ENCODE data around the gene HECTD4. TPM values are rescaled to one million over a fixed set of nuclear protein-coding genes. Genes with fewer than 3 reads are reported as not detected.
"Not testable (repeated sequence)": the region's sequence is repeated elsewhere in the genome, so short reads cannot be mapped to it uniquely, and the experiment has no call there.

The HECTD4 gene
- total RNA-seq, 1 donor from 2014 or later, result 35.1 TPM

GRCh38 chr12:112406519-112407488, 24.6 kb upstream of the HECTD4 start:
- no peak for DNase-seq (ENCODE audit: extremely low read depth, low read depth, low spot score)

DNA sequence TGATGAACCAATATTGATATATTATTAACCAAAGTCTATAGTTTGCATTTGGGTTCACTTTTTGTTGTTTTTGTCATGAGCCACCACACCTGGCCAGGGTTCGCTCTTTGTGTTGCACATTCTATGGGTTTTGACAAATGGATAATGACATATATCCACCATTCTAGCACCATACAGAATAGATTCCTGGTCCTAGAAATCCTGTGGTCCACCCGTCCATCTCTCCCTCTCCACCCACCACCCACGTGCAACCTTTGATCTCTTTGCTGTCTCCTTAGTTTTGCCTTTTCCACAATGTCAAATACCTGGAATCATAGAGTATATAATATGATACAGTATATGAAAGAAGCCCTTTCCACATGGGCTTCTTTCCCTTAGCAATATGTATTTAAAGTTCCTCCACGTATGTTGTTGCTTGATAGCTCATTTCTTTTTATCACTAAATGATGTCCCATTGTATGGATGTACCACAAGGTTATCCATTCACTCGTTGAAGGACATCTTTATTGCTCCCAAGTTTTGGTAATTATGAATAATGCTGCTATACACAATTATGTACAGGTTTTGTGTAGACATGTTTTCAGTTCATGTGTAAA, 19.8 kb upstream of the HECTD4 start:
- DNase-seq (ENCODE audit: extremely low read depth, low read depth, low spot score), result no peak

GRCh38 chr12:112401054-112401453, 18.8 kb upstream of the HECTD4 start:
- DNase-seq (ENCODE audit: extremely low read depth, low read depth, low spot score), result no peak

DNA sequence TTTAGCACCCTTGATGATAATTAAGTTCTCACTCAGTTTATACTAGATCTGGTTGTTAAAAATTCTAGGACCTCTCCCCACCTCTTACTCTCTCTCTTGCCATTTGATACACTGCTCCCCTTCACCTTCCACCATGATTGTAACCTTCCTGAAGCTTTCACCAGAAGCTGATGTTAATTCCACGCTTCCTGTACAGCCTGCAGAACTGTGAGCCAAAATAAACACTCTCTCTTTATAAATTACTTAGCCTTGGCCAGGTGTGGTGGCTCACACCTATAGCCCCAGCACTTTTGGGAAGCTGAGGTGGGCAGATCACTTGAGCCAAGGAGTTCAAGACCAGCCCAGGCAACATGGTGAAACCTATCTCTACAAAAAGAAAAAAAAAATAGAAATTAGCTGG, 11.1 kb upstream of the HECTD4 start:
- DNase-seq (ENCODE audit: extremely low read depth, low read depth, low spot score), result no peak

- DNase-seq (ENCODE audit: extremely low read depth, low read depth, low spot score), result not testable (repeated sequence)
Measured at GRCh38 chr12:112389922-112390654, 7.9 kb upstream of the HECTD4 start.

GRCh38 chr12:112389228-112389627, 7.0 kb upstream of the HECTD4 start:
- DNase-seq (ENCODE audit: extremely low read depth, low read depth, low spot score), result no peak

DNA sequence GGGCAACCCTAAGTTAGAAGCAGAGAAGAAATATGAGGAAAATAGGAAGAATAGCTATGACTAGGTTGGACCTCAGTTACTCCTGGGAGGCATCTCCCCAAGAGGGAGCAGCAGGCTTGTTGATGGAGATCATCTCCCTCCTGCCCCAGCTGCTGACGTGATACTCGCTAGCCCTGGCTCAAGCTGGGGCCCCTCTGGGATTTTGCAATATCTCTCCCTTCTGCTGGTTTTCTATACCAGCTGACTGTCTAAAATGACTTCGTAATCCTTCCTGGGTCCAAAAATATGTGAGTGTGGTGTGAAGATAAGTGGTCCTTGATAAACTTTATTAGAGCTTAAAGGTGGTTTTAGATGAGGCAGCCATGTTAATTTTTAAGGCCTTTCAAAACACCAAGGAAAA, 4.5 kb upstream of the HECTD4 start:
- DNase-seq (ENCODE audit: extremely low read depth, low read depth, low spot score), result no peak

DNA sequence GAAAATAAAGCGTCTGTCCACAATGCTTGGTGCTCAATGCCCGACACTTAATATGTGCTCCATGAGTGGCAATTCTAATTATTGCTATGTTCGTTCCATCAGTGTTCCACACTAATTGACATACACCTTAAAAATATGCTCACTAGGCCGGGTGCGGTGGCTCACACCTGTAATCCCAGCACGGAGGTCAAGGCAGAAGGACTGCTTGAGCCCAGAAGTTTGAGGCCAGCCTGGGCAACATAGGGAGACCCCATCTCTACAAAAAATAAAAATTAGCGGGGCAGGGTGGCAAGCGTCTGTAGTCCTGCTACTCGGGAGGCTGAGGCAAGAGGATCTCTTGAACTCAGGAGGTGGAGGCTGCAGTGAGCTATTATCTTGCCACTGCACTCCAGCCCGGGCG, 635 bp upstream of the HECTD4 start:
- DNase-seq (ENCODE audit: extremely low read depth, low read depth, low spot score), result no peak

DNA sequence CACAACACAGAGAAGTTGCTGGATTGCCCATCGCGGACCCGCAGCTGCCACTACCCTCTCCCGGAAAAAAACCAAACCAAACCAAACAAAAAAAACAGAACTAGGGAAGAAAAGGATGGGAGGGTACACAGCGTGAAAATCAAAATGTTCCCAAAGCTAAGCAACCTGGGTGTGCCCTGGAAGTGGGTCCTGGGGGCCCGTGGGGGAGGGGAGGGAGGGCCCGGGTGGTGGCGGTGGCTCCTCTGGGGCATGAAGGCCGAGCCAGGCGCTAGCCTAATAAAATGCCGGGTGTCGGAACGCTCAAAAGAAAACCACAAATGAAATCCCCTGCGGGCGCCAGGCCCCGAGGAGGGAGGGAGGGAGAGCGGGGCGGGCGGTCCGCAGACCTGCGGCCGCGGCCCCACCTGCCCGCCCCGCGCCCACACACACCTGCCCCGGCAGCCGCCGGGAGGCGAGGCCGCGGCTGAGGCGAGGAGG, 787 bp downstream of the HECTD4 start:
- no peak for DNase-seq (ENCODE audit: extremely low read depth, low read depth, low spot score)

DNA sequence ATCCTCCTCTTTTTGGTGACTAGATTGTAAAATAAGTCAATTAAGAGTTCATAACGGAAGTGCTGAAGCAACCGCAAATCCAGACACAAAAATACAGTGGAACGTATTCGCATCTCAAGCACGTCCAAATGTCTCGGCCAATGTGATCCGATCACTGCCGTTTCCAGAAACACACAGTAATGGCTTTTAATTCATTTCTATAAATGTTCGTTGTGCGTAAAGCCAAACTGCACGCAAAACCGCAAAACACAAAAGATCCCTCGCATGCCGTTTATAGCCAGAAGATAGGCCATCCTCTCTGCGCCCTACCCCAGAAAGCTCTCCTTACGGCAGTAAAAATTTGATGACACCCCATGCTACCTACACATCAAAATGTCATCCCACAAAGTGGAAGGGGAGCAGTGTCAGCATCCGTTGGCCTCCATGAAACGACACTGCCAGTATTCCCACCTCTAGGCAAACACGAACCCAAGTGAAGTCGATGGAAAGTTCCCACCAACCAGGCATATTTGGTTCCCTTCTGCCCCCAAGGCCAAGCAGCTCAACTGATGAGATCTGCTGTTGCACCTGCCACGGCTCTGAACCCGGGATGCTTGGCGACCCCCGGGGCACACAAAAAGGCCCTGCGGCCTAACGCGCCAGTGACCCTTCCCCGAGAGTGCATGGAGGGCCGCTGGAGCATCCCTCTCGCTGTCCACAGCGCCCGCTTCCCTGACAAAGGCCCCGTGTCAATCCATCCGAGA, 1.4 kb downstream of the HECTD4 start:
- no peak for DNase-seq (ENCODE audit: extremely low read depth, low read depth, low spot score)

- no peak for DNase-seq (ENCODE audit: extremely low read depth, low read depth, low spot score)
Measured at GRCh38 chr12:112375105-112375504, 7.1 kb downstream of the HECTD4 start.

DNA sequence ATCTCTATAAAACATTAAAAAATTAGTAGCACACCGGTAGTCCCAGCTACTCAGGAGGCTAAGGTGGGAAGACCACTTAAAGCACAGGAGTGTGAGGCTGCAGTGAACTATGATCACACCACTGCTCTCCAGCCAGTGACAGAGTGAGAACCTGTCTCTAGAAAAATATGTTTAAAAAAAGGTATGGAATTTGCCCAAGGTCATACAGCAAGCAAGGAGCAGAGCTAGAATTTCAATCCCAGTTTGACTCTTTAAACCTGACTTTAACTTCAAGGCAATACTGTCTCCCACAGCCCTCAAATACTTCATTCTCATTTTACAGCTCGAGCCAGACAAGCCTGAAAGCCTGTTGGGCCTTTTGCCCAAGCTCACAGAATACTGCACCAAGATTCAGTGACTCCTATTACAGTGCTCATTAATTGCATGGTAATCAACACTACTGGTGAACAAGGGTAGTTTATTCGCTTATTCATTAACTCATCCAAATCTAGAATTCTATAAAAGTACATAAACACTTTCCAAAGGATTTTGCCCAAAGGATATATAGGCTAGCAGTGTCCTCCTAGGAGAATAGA, 8.0 kb downstream of the HECTD4 start:
- DNase-seq (ENCODE audit: extremely low read depth, low read depth, low spot score), result no peak

GRCh38 chr12:112370868-112371510, 11.2 kb downstream of the HECTD4 start:
- DNase-seq (ENCODE audit: extremely low read depth, low read depth, low spot score), result no peak

DNA sequence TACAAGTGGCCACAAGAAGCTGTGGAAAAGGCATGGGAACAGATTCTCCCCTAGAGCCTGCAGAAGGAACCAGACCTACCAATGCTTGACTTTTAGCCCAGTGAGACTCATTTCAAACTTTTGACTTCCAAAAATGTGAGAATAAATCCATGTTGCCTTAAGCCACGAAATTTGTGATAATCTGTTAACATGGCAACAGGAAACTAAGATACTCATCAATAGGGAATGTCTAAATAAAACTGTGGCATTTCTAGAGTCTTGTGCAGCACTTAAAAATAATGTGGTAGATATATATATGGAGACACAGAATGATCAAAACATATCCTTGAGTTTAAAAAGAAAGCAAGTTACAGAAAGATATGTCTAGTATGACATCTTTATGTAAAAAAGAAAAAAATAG, 12.0 kb downstream of the HECTD4 start:
- DNase-seq (ENCODE audit: extremely low read depth, low read depth, low spot score), result no peak

- DNase-seq (ENCODE audit: extremely low read depth, low read depth, low spot score), result no peak
Measured at GRCh38 chr12:112368856-112369255, 13.4 kb downstream of the HECTD4 start.

GRCh38 chr12:112367965-112368364, 14.3 kb downstream of the HECTD4 start:
- DNase-seq (ENCODE audit: extremely low read depth, low read depth, low spot score), result no peak

GRCh38 chr12:112362310-112362709, 19.9 kb downstream of the HECTD4 start:
- DNase-seq (ENCODE audit: extremely low read depth, low read depth, low spot score), result no peak

- no peak for DNase-seq (ENCODE audit: extremely low read depth, low read depth, low spot score)
Measured at GRCh38 chr12:112361271-112361670, 21.0 kb downstream of the HECTD4 start.

GRCh38 chr12:112359290-112359689, 22.9 kb downstream of the HECTD4 start:
- DNase-seq (ENCODE audit: extremely low read depth, low read depth, low spot score), result no peak

GRCh38 chr12:112357214-112357613, 25.0 kb downstream of the HECTD4 start:
- DNase-seq (ENCODE audit: extremely low read depth, low read depth, low spot score), result no peak
